ENCODE data around the gene AFF1.

- TF ChIP-seq, protein P1, sequence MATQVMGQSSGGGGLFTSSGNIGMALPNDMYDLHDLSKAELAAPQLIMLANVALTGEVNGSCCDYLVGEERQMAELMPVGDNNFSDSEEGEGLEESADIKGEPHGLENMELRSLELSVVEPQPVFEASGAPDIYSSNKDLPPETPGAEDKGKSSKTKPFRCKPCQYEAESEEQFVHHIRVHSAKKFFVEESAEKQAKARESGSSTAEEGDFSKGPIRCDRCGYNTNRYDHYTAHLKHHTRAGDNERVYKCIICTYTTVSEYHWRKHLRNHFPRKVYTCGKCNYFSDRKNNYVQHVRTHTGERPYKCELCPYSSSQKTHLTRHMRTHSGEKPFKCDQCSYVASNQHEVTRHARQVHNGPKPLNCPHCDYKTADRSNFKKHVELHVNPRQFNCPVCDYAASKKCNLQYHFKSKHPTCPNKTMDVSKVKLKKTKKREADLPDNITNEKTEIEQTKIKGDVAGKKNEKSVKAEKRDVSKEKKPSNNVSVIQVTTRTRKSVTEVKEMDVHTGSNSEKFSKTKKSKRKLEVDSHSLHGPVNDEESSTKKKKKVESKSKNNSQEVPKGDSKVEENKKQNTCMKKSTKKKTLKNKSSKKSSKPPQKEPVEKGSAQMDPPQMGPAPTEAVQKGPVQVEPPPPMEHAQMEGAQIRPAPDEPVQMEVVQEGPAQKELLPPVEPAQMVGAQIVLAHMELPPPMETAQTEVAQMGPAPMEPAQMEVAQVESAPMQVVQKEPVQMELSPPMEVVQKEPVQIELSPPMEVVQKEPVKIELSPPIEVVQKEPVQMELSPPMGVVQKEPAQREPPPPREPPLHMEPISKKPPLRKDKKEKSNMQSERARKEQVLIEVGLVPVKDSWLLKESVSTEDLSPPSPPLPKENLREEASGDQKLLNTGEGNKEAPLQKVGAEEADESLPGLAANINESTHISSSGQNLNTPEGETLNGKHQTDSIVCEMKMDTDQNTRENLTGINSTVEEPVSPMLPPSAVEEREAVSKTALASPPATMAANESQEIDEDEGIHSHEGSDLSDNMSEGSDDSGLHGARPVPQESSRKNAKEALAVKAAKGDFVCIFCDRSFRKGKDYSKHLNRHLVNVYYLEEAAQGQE (IDR thresholded peaks at IDR 0.05; ENCODE audit: low read depth), result no peak
- TF ChIP-seq EP300 (IDR thresholded peaks at IDR 0.05; ENCODE audit: borderline replicate concordance) (no peak), FOXM1 (IDR thresholded peaks at IDR 0.05; ENCODE audit: borderline replicate concordance, low read depth) (no peak), ZBTB7A (IDR thresholded peaks at IDR 0.05; ENCODE audit: low read depth) (no peak), CREB1 (IDR thresholded peaks at IDR 0.05; ENCODE audit: low read depth) (no peak), TEAD4 (IDR thresholded peaks at IDR 0.05) (no peak), CEBPB (IDR thresholded peaks at IDR 0.05) (no peak), USF1 (IDR thresholded peaks at IDR 0.05) (no peak)
- TF ChIP-seq, protein P2, sequence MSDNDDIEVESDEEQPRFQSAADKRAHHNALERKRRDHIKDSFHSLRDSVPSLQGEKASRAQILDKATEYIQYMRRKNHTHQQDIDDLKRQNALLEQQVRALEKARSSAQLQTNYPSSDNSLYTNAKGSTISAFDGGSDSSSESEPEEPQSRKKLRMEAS (IDR thresholded peaks at IDR 0.05), result no peak
Observed at GRCh38 chr4:87165892-87166291, 231.1 kb downstream of the AFF1 start.
